Measurements from ENCODE around the gene SMPD2.

Gene SMPD2

GRCh38 chr6:109451376-109451775 lies 10.9 kb downstream of the SMPD2 start:
- Histone ChIP-seq H3K36me3 (replicated peaks) (peaks cover 45% of the 10 kb centered on the region), H3K4me3 (ENCODE audit: low read depth, low read length) (no peak overlapping the region), H3K27me3 (replicated peaks) (no peaks in the 10 kb centered on the region), H3K27ac (no peak overlapping the region)
- TF ChIP-seq CTCF (IDR thresholded peaks at IDR 0.05; ENCODE audit: low read depth, low read length, missing control alignments): no peak
- in situ Hi-C loops (cut with HindIII; ENCODE audit: low pct_ligation_motif_present, low sequenced_read_pairs): no loop called here
- no peak for DNase-seq

- H3K27ac ChIP-seq: no peak overlapping the region
- TF ChIP-seq CTCF (IDR thresholded peaks at IDR 0.05; ENCODE audit: low read depth, low read length, missing control alignments): no peak
- in situ Hi-C loops (cut with HindIII; ENCODE audit: low pct_ligation_motif_present, low sequenced_read_pairs): no loop called here
- no peaks in the 10 kb centered on the region for H3K27me3 ChIP-seq (replicated peaks)
- no peak for DNase-seq
- H3K36me3 ChIP-seq (replicated peaks): peaks cover 37% of the 10 kb centered on the region
- H3K4me3 ChIP-seq (ENCODE audit: low read depth, low read length): no peak overlapping the region
These were observed 11.7 kb downstream of the SMPD2 start for GRCh38 chr6:109452181-109452580.

GRCh38 chr6:109453156-109453555 lies 12.6 kb downstream of the SMPD2 start:
- H3K36me3 ChIP-seq (replicated peaks): peaks cover 37% of the 10 kb centered on the region

GRCh38 chr6:109453594-109454495 lies 13.3 kb downstream of the SMPD2 start:
- Histone ChIP-seq H3K4me3 (ENCODE audit: low read depth, low read length) (peak overlapping the region; percentile 88), H3K36me3 (replicated peaks) (peaks cover 31% of the 10 kb centered on the region), H3K27me3 (replicated peaks) (no peaks in the 10 kb centered on the region), H3K27ac (no peak overlapping the region)
- TF ChIP-seq CTCF (IDR thresholded peaks at IDR 0.05; ENCODE audit: low read depth, low read length, missing control alignments): no peak
- DNase-seq: no peak
- in situ Hi-C loops (cut with HindIII; ENCODE audit: low pct_ligation_motif_present, low sequenced_read_pairs): no loop called here

More at GRCh38 chr6:109453156-109453555, 12.6 kb downstream of the SMPD2 start:
- TF ChIP-seq CTCF (IDR thresholded peaks at IDR 0.05; ENCODE audit: low read depth, low read length, missing control alignments): no peak
- DNase-seq: no peak
- Histone ChIP-seq H3K27me3 (replicated peaks) (no peaks in the 10 kb centered on the region), H3K27ac (no peak overlapping the region), H3K4me3 (ENCODE audit: low read depth, low read length) (no peak overlapping the region)
- in situ Hi-C loops (cut with HindIII; ENCODE audit: low pct_ligation_motif_present, low sequenced_read_pairs): no loop called here

- in situ Hi-C loops (cut with HindIII; ENCODE audit: low pct_ligation_motif_present, low sequenced_read_pairs): no loop called here
- Histone ChIP-seq H3K27ac (peak overlapping the region; percentile 45), H3K27me3 (replicated peaks) (no peaks in the 10 kb centered on the region), H3K36me3 (replicated peaks) (peaks cover 24% of the 10 kb centered on the region), H3K4me3 (ENCODE audit: low read depth, low read length) (peak overlapping the region; percentile 88)
- TF ChIP-seq CTCF (IDR thresholded peaks at IDR 0.05; ENCODE audit: low read depth, low read length, missing control alignments): no peak
- peak; percentile 14 for DNase-seq
These were observed 14.2 kb downstream of the SMPD2 start for GRCh38 chr6:109454496-109455436.
